Urinary bladder (tissue), 4 donors: ENCODE results near the gene CNTN5. TPM values are rescaled to one million over a fixed set of nuclear protein-coding genes. Genes with fewer than 3 reads are reported as not detected.

Source experiments
- DNase-seq: peaks from one replicate; pipeline ENCODE4 v3.0.0-alpha.2; 2015; ENCODE audit errors: extremely low spot score
- H3K27ac ChIP-seq: one replicate; pipeline ENCODE4 v1.5.1; 2013; ENCODE audit warnings: low read depth, mild to moderate bottlenecking, moderate library complexity
- H3K36me3 ChIP-seq: one replicate; pipeline ENCODE4 v1.6.1; 2013; ENCODE audit warnings: mild to moderate bottlenecking, moderate library complexity; ENCODE audit not compliant: insufficient read depth
- H3K4me1 ChIP-seq: one replicate; pipeline ENCODE4 v1.6.1; 2013; ENCODE audit warnings: mild to moderate bottlenecking, moderate library complexity; ENCODE audit not compliant: insufficient read depth
- H3K4me3 ChIP-seq: one replicate; pipeline ENCODE4 v1.5.1; 2013; ENCODE audit warnings: low read depth, low read length
- WGBS: extraction: QIAGEN DNeasy Blood & Tissue Kit; methylation state at CpG from one replicate; pipeline ENCODE4 v1.1.7; 2013; 5-methylcytosine and 5-hydroxymethylcytosine counted together
- polyA plus RNA-seq: library from polyadenylated mRNA; stranded (reverse); fragments of 200-250 nt; gene quantifications from one replicate; pipeline ENCODE4 v1.2.3, GENCODE V29; 2013
- total RNA-seq: library from RNA; depleted of rRNA; stranded (reverse); fragments of >200 nt; gene quantifications from one replicate; pipeline ENCODE4 v1.2.3, GENCODE V29; 2014
- donor health status: healthy with polysubstance abuse.
- donor health status: healthy.

Gene CNTN5
- total and polyA plus RNA-seq, 2 donors: 2.6 TPM; not detected in 1

GRCh38 chr11:99601179-99601578, 580.4 kb downstream of the CNTN5 start:
- WGBS: 81% methylated on average over 1 of the region's 1 CpG
- Histone ChIP-seq H3K36me3 (no peaks in the 10 kb centered on the region), H3K4me3 (no peak overlapping the region), H3K27ac (no peak overlapping the region), H3K4me1 (no peaks in the 10 kb centered on the region)
- no peak for DNase-seq

GRCh38 chr11:99614352-99614751, 593.6 kb downstream of the CNTN5 start:
- Histone ChIP-seq H3K4me3 (no peak overlapping the region), H3K4me1 (no peaks in the 10 kb centered on the region), H3K27ac (no peak overlapping the region), H3K36me3 (no peaks in the 10 kb centered on the region)
- DNase-seq: no peak
- whole genome bisulfite sequencing: 57% methylated on average over 3 of the region's 3 CpGs

- no peaks in the 10 kb centered on the region for H3K36me3 ChIP-seq
- WGBS: 81% methylated on average over 5 of the region's 5 CpGs
- no peak overlapping the region for H3K27ac ChIP-seq
- no peaks in the 10 kb centered on the region for H3K4me1 ChIP-seq
- DNase-seq: no peak
- H3K4me3 ChIP-seq: no peak overlapping the region
Measured at GRCh38 chr11:99630629-99631028, 609.9 kb downstream of the CNTN5 start.

- no peaks in the 10 kb centered on the region for H3K4me1 ChIP-seq
- no peaks in the 10 kb centered on the region for H3K36me3 ChIP-seq
- 80% methylated on average over 1 of the region's 1 CpG for WGBS
- H3K4me3 ChIP-seq: no peak overlapping the region
- no peak overlapping the region for H3K27ac ChIP-seq
- no peak for DNase-seq
Measured at GRCh38 chr11:99631618-99632017, 610.9 kb downstream of the CNTN5 start.

- no peak overlapping the region for H3K27ac ChIP-seq
- WGBS: 80% methylated on average over 2 of the region's 2 CpGs
- no peaks in the 10 kb centered on the region for H3K36me3 ChIP-seq
- DNase-seq: no peak
- no peak overlapping the region for H3K4me3 ChIP-seq
- H3K4me1 ChIP-seq: no peaks in the 10 kb centered on the region
Measured at GRCh38 chr11:99632969-99633368, 612.2 kb downstream of the CNTN5 start.

- Histone ChIP-seq H3K4me3 (no peak overlapping the region), H3K27ac (no peak overlapping the region), H3K4me1 (no peaks in the 10 kb centered on the region), H3K36me3 (no peaks in the 10 kb centered on the region)
- DNase-seq: no peak
- 51% methylated on average over 4 of the region's 4 CpGs for WGBS
Measured at GRCh38 chr11:99634581-99634980, 613.8 kb downstream of the CNTN5 start.

- no peaks in the 10 kb centered on the region for H3K4me1 ChIP-seq
- H3K4me3 ChIP-seq: no peak overlapping the region
- 66% methylated on average over 5 of the region's 5 CpGs for WGBS
- no peak for DNase-seq
- H3K27ac ChIP-seq: no peak overlapping the region
- no peaks in the 10 kb centered on the region for H3K36me3 ChIP-seq
Measured at GRCh38 chr11:99638073-99638553, 617.4 kb downstream of the CNTN5 start.

GRCh38 chr11:99640671-99641070, 619.9 kb downstream of the CNTN5 start:
- H3K36me3 ChIP-seq: no peaks in the 10 kb centered on the region
- H3K4me3 ChIP-seq: no peak overlapping the region
- H3K4me1 ChIP-seq: no peaks in the 10 kb centered on the region
- no peak overlapping the region for H3K27ac ChIP-seq
- no peak for DNase-seq

GRCh38 chr11:99645934-99646333, 625.2 kb downstream of the CNTN5 start:
- DNase-seq: no peak
- WGBS: 84% methylated on average over 2 of the region's 2 CpGs
- Histone ChIP-seq H3K36me3 (no peaks in the 10 kb centered on the region), H3K4me3 (no peak overlapping the region), H3K27ac (no peak overlapping the region), H3K4me1 (no peaks in the 10 kb centered on the region)

- Histone ChIP-seq H3K27ac (no peak overlapping the region), H3K4me3 (no peak overlapping the region), H3K4me1 (no peaks in the 10 kb centered on the region), H3K36me3 (no peaks in the 10 kb centered on the region)
- WGBS: 65% methylated on average over 2 of the region's 2 CpGs
- DNase-seq: no peak
Measured at GRCh38 chr11:99670067-99670676, 649.4 kb downstream of the CNTN5 start.

GRCh38 chr11:99671808-99672409, 651.2 kb downstream of the CNTN5 start:
- DNase-seq: no peak
- H3K4me3 ChIP-seq: no peak overlapping the region
- no peak overlapping the region for H3K27ac ChIP-seq
- no peaks in the 10 kb centered on the region for H3K4me1 ChIP-seq
- WGBS: 85% methylated on average over 8 of the region's 8 CpGs
- no peaks in the 10 kb centered on the region for H3K36me3 ChIP-seq

- Histone ChIP-seq H3K4me1 (no peaks in the 10 kb centered on the region), H3K36me3 (no peaks in the 10 kb centered on the region), H3K27ac (no peak overlapping the region), H3K4me3 (no peak overlapping the region)
- no peak for DNase-seq
- 32% methylated on average over 4 of the region's 4 CpGs for WGBS
Measured at GRCh38 chr11:99676292-99676691, 655.5 kb downstream of the CNTN5 start.

- Histone ChIP-seq H3K4me1 (no peaks in the 10 kb centered on the region), H3K4me3 (no peak overlapping the region), H3K36me3 (no peaks in the 10 kb centered on the region), H3K27ac (no peak overlapping the region)
- no peak for DNase-seq
- 83% methylated on average over 1 of the region's 1 CpG for WGBS
Measured at GRCh38 chr11:99682171-99682570, 661.4 kb downstream of the CNTN5 start.

GRCh38 chr11:99682646-99683045, 661.9 kb downstream of the CNTN5 start:
- H3K27ac ChIP-seq: no peak overlapping the region
- no peaks in the 10 kb centered on the region for H3K4me1 ChIP-seq
- no peak for DNase-seq
- H3K36me3 ChIP-seq: no peaks in the 10 kb centered on the region
- no peak overlapping the region for H3K4me3 ChIP-seq
- WGBS: 44% methylated on average over 1 of the region's 1 CpG
